ENCODE results near the gene WDFY2.
A peak's percentile ranks its signal among the peaks of the same experiment; 100 is the strongest.

Gene WDFY2

GRCh38 chr13:51778392-51778791, 194.1 kb downstream of the WDFY2 start:
- no peak for DNase-seq

- DNase-seq: no peak
Measured at GRCh38 chr13:51780099-51780498, 195.8 kb downstream of the WDFY2 start.

- no peak for DNase-seq
Measured at GRCh38 chr13:51781246-51782022, 197.2 kb downstream of the WDFY2 start.

GRCh38 chr13:51782026-51782710, 197.9 kb downstream of the WDFY2 start:
- DNase-seq: no peak

GRCh38 chr13:51783428-51784094, 199.3 kb downstream of the WDFY2 start:
- no peak for DNase-seq

- no peak for DNase-seq
Measured at GRCh38 chr13:51784097-51784496, 199.8 kb downstream of the WDFY2 start.

GRCh38 chr13:51785712-51786424, 201.6 kb downstream of the WDFY2 start:
- DNase-seq: peak; percentile 98

GRCh38 chr13:51786425-51787265, 202.4 kb downstream of the WDFY2 start:
- no peak for DNase-seq

- no peak for DNase-seq
Measured at GRCh38 chr13:51793570-51794271, 209.5 kb downstream of the WDFY2 start.

GRCh38 chr13:51794964-51795363, 210.7 kb downstream of the WDFY2 start:
- no peak for DNase-seq

- DNase-seq: no peak
Measured at GRCh38 chr13:51795419-51795818, 211.2 kb downstream of the WDFY2 start.

- no peak for DNase-seq
Measured at GRCh38 chr13:51796546-51796945, 212.3 kb downstream of the WDFY2 start.

GRCh38 chr13:51797664-51798488, 213.6 kb downstream of the WDFY2 start:
- peak; percentile 92 for DNase-seq

- no peak for DNase-seq
Measured at GRCh38 chr13:51799261-51799660, 215.0 kb downstream of the WDFY2 start.

GRCh38 chr13:51800486-51800885, 216.2 kb downstream of the WDFY2 start:
- DNase-seq: no peak

GRCh38 chr13:51801631-51802099, 217.4 kb downstream of the WDFY2 start:
- DNase-seq: no peak

- DNase-seq: no peak
Measured at GRCh38 chr13:51802631-51803418, 218.6 kb downstream of the WDFY2 start.

- DNase-seq: peak; percentile 35
Measured at GRCh38 chr13:51803422-51804294, 219.4 kb downstream of the WDFY2 start, which contains the start of gene DHRS12. Gene DHRS12, minus strand, starts transcription at chr13:51804163. Its CDS starts 4,504 bp downstream, at chr13:51799659.
